Ishikawa (cell line): Measurements from ENCODE around the gene RNF220.

Experiments used
- CEBPB ChIP-seq: IDR thresholded peaks from 2 replicates; pipeline ENCODE4 v1.6.1; 2012
- CREB1 ChIP-seq: IDR thresholded peaks from 2 replicates; pipeline ENCODE4 v1.6.1; 2012; ENCODE audit warnings: low read depth
- EGR1 ChIP-seq: IDR thresholded peaks from 2 replicates; pipeline ENCODE4 v1.6.1; 2012
- EP300 ChIP-seq: IDR thresholded peaks from 2 replicates; pipeline ENCODE4 v1.6.1; 2012; ENCODE audit warnings: borderline replicate concordance
- FOXM1 ChIP-seq: IDR thresholded peaks from 2 replicates; pipeline ENCODE4 v1.6.1; 2012; ENCODE audit warnings: low read depth, borderline replicate concordance
- NFIC ChIP-seq: IDR thresholded peaks from 2 replicates; pipeline ENCODE4 v1.6.1; 2012
- TAF1 ChIP-seq: IDR thresholded peaks from 2 replicates; pipeline ENCODE4 v1.6.1; 2012; ENCODE audit warnings: low read depth, mild to moderate bottlenecking
- TCF12 ChIP-seq: IDR thresholded peaks from 2 replicates; pipeline ENCODE4 v1.6.1; 2012; ENCODE audit warnings: low read depth
- TEAD4 ChIP-seq: IDR thresholded peaks from 2 replicates; pipeline ENCODE4 v1.6.1; 2012
- YY1 ChIP-seq: IDR thresholded peaks from 2 replicates; pipeline ENCODE4 v1.6.1; 2012; ENCODE audit warnings: low read depth

Gene RNF220

DNA sequence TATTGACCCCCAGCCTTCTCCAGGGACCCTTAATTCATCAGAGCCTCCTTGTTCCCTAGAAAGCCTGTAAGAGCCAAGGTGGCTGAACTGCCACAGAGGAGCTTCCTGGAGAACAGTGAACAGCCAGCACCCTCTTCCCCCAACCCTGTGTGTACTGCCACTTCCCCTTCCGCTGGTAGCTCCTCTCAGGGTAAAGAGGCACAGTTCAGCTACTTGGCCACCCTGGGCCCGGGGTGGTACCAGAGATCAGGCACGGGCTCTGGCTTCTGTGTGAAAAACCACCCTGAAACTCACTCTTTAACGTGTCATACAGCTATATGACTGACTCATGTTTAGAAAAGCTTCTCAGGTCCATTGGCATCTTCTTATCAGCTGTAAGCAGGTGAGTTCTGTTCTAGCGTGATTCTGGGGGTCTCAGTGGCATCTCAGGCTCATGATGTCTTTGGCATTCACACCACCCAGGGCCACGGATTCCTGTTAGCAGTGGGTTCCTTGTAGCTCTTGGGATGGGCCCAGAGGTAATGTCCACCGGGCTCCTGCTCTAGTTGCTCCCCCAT lies 291.8 kb downstream of the RNF220 start:
- TF ChIP-seq TAF1 (no peak), EP300 (no peak), CREB1 (no peak)

DNA sequence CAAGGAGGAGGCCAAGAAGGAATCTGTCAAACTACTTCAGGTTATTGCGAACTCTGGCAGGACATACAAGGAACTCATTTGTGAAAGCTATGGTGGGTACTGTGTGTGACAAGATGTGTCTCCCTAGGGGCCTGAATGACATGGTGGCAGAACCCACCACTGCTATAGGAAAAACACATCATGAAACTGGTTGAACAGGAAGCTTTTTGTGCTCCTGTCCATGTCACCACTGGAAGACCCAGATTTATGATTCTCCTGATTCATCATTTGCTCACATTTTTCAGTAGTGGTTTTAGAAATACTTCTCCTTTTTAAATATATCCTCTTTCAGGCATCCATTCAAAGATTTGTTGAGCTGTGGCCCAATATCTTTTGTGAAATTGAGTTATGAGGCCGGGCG lies 293.1 kb downstream of the RNF220 start:
- no peak for TF ChIP-seq EGR1

DNA sequence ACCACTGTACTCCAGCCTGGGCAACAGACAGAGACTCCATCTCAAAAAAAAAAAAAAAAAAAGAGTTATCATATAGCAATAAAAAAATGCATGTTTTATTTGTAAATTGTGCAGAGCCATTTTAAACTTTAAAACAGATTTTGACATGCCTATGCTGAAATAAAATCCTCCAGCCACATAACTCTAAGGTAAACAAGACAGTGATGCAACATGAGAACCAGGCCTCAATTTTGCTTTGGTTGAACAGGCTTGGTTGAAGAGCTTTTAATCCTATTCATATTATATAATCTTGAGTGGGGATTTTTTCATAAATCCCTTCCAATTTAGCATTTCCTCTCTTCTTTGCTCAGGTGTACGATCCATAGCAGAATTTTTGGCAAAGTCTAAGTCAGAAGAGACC lies 295.5 kb downstream of the RNF220 start:
- TF ChIP-seq EP300, result no peak

DNA sequence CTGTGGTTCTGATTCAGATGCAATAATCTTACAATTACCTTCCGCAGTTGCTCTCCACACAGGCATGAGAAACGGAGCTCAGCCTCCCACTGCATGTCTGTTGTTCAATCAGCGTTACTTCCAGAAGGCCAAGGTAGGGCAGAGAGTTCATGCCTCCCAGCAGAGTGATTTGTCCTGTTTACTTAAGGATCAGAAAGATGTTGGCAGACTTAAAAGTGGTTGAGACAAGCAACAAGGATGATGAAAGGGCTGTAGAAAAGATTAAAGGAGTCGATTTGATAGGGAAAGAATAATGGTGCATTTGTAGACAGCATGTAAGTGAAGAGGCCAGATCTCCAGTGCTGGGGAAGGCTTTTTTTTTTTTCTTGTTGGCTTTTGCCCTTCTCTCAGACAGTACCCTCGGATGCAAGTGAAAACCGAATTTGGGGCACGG lies 296.1 kb downstream of the RNF220 start:
- TF ChIP-seq FOXM1 (no peak), NFIC (no peak), TCF12 (no peak), CEBPB (no peak), EGR1 (no peak), EP300 (no peak), YY1 (no peak), TEAD4 (no peak)
